ENCODE data around the gene VPS39.

GRCh38 chr15:42131006-42131405 is 77.1 kb downstream of the VPS39 start:
- no peak for TF ChIP-seq EZH2 (IDR thresholded peaks at IDR 0.05)
- TF ChIP-seq CTCF (IDR thresholded peaks at IDR 0.05) = no peak
